NCI-H2227 treated with DMSO at 0.1 percent for 48 hours (cell line): ENCODE measurements around the gene VPS13A.
"Not testable (repeated sequence)": the region's sequence is repeated elsewhere in the genome, so short reads cannot be mapped to it uniquely, and the experiment has no call there.

ENCODE experiments used
- DNase-seq: peaks from one replicate; lab custom pipeline; 2025; lab: John Stamatoyannopoulos, UW

The VPS13A gene

DNA sequence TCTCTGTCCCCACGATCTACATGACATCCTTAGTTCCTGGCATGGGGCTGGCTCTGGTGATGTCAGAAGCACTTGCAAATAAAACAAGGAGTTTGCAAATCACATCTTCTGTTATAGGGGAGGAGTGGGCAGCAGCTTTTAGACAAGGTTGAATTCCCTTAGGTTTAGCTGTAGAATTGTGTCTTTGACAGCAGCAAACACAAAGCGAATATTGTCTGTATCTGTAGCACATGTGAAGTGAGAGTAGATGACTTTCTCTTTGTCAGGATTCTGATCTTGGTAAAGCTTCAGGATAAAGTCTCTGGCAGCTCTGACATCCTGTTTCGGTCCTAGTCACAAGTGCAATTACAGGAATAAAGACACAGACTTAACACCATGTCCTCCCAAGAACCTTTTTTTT, 246.5 kb downstream of the VPS13A start:
- no peak for DNase-seq

DNA sequence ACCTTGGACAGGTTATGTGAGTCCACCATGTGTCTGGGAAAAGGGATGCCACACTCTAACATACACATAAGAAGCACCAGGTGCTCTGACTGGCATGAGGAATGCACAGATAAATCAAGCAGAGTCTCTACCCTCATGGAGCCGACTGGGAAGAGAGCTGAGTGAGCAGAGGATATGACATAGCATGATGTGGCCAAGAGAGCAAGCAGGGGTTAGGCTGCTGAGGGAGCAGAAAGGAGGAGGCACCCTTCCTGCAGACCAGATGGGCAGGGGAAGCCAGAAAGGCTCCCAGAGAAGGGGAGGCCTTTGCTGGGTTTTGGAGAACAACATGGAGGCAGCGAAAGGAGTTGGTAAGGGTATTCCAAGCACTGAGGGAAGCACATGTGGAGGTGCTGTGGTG, 247.7 kb downstream of the VPS13A start:
- DNase-seq, result no peak

DNA sequence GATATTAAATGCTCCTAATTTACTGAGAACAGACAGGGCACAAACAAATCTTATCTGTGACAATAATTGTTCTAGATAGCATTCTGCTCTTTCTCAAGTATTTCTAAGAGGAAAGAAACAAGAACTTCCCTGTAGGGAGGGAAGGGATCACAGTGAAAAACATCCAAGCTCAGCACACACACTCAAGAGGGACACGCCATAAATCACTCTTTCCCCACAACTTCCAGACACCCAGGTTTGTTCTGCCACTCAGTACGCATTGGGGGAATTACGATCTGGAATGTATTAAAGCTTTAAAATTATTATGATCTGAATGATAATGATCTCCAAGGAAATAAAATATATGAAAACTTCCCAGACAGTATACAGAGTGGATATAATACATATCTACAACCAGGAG, 249.4 kb downstream of the VPS13A start:
- no peak for DNase-seq

GRCh38 chr9:77427256-77427927, 250.1 kb downstream of the VPS13A start:
- no peak for DNase-seq

DNA sequence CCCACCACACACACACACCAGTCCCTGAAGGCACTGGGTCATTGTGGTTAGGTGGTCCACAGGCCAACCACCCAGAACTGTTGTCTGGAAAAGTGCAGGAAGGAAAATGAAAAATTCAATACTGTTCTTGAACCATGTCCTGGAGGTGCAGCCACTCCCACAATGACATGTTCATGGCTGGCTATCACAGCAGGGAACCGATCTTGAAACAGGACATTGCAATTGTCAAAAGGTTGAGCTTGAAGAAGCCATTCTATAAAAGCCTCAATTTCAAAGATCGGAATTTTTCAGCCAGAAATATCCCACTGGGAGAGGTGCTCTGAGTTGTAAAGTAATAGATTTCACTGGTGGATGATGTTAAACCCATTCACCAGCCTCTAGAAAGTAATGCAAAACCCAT, 252.6 kb downstream of the VPS13A start:
- no peak for DNase-seq

DNA sequence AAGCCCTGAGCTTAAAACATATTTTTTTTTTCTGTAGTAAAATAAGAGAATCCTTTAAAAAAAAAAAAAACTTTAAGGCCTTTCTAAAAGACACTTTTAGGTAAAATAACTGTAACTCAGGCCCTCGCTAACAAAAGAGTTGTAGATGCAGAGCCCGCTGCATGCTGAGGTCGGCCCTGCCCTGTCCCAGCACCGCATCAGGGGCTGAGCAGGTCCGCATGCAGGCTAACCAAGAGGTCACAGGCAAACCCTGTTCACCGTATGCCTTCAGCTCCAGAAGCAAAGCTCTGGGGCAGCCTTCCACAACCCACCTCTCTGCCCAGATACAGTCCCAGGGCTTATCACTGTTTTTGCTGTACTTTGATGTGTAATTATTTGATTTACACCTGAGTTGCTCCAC, 254.7 kb downstream of the VPS13A start:
- DNase-seq, result no peak

DNA sequence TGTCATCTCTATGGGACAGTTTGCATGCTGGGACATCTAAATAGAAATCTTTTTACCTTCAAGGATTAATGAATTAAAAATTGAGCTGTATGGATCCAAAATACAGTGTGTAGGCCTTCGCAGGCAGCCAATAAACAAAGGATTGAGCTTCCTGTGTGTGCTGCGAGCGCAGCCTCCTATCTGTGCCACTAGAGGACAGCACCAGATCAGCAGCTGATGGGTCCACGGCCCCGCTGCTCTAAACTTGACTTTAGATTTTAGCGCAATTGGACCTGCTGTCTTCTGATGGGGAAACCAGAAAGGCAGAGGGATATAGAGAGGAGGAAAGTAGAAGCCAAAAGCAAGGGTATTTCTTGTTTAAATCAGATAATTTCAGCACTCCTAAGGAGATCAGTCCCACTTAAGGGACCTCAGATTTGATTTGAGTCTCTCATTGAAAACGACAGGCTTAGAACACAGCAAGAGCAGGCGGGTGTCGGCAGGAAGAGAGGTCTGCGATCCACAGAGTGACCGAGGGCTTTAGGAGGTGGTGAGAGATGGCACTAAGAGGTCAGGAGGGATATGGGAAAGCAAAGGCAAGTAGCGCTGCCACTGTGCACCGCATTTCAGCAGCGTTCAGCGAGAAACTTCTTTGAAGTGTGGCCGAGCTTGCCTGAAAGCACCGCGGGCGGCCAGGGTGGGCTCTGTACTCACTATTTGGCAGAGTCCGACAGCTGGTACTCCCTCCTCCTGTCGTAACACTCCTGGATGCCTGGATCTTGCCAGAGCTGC, 256.5 kb downstream of the VPS13A start:
- peak; percentile 43 for DNase-seq

DNA sequence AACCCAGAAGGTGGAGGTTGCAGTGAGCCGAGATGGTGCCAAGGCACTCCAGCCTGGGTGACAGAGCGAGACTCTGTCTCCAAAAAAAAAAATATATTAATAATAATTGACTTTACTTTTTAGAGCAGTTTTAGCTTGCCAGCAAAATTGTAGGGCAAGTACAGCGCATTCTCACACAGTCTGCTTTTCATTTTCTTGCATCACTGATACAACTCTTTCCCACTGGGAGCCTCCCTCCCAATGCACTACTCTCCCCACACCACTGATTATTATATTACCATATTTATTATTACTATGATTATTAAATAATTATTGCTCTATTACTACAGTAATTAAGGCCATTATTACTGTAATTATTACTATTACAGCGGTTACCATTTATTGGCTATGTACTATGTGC, 257.9 kb downstream of the VPS13A start:
- no peak for DNase-seq

DNA sequence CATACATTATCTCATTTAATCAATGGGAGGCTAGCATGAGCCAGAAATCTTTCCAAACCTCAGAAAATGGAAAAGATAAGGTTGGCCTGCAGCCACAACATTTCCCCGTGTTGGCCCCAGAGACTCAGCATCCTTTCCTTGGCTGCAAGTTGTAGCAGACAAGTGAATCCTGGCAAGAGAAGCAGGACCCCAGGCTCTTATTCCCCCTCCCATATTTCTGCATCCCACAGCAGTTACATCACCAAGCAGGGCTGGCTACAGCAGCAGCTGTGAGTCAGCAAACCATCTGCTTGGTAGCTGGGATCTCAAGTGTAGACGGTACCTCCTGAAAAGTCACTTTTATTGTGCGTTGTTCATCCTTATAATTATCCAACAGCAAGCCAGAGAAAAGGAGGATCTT, 258.4 kb downstream of the VPS13A start:
- no peak for DNase-seq

DNA sequence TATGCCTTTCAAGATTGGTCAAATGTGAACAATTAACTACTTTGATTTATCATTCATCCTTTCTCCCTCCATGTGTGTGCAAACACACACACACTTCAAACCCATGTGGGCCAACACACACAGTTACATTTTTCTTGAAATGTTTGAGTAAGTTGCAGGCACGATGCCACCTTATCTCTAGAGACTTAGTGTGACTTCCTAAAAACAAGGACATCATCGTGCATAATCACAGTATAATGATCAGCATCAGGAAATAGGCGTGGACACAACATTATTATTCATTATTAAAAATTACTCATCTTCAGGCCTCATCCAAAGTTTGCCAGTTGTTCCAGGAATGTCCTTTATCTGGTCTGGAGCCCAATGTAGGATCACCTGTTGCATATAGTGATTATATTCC, 261.3 kb downstream of the VPS13A start:
- no peak for DNase-seq

DNA sequence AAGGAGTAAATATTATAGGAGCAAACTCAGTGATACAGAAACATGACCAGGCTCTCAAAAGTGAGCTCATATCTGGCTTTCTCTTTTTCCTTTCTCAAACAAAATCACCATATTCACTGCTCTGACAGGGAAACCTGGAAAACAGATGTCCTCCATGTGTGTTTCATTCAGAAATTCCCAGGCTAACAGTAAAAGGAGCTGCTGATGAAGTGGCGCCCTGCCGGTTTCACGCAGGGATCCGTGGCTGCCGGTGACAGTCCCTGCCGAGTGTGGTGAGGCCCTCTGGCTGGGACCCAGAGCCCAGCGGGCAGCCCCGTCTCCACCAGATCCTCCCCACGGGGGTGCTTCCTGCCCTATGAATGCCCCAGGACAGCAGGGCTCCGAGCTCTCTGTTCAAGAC, 262.7 kb downstream of the VPS13A start:
- peak; percentile 4 for DNase-seq

DNA sequence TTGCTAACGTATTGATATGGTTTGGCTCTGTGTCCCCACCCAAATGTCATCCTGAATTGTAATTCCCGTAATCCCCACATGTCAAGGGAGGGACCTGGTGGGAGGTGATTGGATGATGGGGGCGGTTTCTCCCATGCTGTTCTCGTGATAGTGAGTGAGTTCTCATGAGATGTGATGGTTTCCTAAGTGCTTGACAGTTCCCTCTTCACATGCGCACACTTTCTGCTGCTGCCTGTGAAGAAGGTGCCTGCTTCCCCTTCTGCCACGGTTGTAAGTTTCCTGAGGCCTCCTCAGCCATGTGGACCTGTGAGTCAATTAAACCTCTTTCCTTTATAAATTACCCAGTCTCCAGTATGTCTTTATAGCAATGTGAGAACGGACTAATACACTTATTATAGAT, 263.8 kb downstream of the VPS13A start:
- not testable (repeated sequence) for DNase-seq

DNA sequence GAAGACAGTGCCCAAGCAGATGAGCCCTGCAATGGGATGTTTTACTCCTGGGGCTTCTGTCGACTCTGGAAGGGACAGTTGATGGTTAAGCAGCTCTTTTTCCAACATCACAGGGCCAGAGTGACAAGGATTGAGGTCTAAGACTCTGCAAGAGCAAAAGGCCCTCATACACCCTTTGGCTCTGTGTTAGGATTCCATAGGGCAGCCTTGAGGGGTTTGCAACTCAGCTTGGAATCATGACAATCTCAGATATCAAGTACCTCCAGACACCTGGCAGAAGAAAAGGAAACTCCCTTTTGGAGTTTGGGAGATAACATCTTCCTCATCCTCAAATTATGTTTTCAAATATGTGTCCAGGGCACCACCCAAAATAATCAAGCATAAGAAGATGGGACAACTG, 265.1 kb downstream of the VPS13A start:
- no peak for DNase-seq

DNA sequence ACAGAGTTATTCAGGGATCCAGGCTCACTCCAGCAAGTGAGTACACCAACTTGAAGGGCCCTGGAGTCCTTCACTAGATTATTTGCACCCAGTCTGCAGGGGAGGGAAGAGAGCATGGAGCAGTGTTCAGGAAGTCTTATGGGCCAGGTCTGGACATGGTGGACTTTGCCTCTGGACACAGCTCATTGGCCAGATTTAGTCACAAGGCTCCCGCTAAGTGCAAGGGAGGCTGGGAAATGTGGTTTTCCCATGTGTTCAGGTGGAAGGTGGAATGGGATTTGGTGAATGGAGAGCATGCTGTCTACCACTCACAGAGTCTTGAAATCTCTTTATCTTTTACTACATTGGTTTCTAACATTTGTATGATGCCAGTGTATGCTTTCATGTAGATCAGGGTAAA, 270.3 kb downstream of the VPS13A start:
- no peak for DNase-seq

DNA sequence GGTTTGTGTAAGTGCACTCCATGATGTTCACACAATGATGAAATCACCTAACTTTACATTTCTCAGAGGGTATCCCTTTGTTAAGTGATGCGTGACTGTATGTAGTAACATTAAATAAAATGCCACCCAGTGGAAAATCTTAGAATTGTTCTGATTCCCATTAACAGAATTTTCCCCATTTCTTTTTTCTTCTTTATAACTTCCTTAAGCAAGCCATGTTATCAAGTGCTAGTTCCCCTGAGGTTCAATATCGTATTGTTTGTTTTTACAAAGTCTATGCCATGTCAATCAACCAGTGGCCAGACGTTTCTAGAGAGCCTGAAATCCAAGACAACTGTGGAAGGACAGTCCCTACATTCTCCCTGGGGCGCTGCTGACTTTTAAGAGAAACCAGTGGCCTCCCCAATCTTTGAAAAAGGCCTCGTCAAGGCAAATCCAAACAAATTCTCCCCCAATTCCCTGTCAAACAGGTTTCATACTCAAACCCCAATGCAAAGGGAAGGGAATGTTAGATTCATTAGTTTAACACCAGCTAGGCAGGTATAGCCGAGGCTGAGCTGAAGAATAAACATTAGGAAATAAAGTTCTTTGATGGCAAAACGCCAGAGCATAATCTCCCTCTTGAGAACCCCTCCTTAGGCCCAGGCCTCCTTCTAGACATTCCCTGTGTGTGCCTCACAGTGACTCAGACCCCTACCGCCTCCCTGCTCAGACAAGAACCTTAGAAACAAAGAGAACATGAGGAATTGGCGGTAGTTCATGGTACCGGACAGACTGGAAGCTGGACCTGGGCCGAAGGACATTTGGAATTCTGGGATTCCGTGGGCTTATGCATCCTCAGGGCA, 272.1 kb downstream of the VPS13A start:
- no peak for DNase-seq

GRCh38 chr9:77450085-77450475, 272.7 kb downstream of the VPS13A start:
- no peak for DNase-seq

DNA sequence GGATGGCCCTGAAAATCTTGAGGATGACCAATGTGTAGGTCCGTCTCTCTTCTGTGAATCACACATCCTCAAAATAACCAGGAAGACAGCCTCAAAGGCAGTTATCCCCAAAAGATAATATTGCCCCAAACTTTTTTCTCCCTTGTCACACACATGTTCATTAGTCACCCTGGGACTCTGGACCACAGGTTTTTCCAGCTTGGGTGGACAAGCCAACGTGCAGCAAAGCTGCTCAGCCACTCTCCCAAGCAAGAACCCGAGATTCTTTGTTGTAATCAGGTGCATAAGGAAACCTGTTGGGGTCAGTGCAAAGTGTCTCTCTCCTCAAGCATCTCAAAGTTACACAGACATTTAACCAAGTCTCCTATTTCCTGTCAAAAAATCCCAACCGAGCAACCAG, 274.2 kb downstream of the VPS13A start:
- DNase-seq, result no peak

- no peak for DNase-seq
Measured at GRCh38 chr9:77453825-77454647, 276.7 kb downstream of the VPS13A start.

GRCh38 chr9:77454663-77455062, 277.3 kb downstream of the VPS13A start:
- DNase-seq, result no peak

DNA sequence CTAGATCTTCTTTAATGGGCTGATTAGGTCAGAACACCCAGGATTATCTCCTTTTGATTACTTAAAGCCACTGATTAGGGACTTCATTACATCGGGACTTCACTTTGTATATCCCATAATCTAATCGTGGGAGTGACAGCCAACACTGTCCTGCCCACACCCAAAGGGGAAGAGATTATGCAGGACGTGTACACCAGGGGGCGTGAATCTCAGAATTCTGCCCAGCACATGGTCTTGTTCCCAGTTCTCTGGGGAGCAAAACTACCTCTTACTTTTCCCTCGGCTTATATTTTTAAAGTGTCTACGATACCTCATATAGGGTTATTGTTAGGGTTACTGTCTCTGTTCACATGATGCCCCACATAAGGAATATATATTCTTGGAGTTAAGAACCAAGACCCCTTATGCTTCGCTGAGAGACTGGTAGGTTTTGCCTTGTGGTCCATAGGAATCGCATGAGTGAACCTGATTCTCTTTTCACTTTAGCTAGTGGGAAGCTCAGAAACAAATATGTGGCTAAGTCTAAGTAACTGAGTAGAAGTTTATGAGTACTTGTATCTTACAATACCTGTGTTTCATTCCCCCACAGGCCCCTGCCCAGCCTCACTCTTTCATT, 278.1 kb downstream of the VPS13A start:
- DNase-seq, result no peak

DNA sequence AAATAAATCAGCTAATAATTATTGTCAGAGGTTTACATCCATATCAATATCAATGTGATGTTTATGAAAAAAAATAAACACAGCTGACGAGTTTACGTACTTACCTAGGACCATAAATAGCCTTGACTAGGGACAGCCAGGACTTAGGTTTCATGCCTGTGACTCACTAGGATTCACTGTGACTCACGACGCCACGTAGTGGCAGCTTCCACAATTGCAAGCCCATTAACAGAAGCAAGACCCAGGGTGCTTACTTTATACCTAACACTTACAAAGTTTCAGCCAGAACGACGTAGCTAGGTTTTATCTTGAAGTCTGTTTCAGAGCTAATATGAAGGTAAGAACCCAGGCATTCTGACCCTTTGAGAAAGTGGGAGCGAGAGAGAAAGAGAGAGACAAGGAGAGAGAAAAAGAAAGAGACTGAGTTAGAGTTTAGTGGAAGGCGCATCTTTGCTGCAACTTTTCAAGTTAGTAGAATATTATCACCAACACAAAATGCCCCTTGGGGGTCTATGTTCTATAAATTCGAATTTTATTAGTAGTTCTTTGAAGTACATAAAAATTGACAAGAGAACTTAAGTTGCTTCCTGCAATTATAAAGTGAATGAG, 279.6 kb downstream of the VPS13A start:
- no peak for DNase-seq
